Frontal cortex (tissue), 4 donors: Measurements from ENCODE around the gene TREM2. TPM values are rescaled to one million over a fixed set of nuclear protein-coding genes. Genes with fewer than 3 reads are reported as not detected.
"Not testable (repeated sequence)": the region's sequence is repeated elsewhere in the genome, so short reads cannot be mapped to it uniquely, and the experiment has no call there.

ENCODE experiments used
- DNase-seq, 2 donors: peaks; one replicate each; pipeline ENCODE4 v3.0.0; 2012; ENCODE audit warnings: low spot score in 2 of 2
- FAIRE-seq: peaks from 2 replicates; lab custom pipeline; 2012; peaks lifted over from hg19 to GRCh38; lab: Jason Lieb, UNC
- total RNA-seq: library from RNA; depleted of rRNA; stranded (reverse); fragments of >200 nt; gene quantifications from one replicate; pipeline ENCODE4 v1.2.3, GENCODE V29; 2014
- donor health status: control.
- donor health status: control.
- donor health status: control.

TREM2 gene
- 4.9 TPM for total RNA-seq

DNA sequence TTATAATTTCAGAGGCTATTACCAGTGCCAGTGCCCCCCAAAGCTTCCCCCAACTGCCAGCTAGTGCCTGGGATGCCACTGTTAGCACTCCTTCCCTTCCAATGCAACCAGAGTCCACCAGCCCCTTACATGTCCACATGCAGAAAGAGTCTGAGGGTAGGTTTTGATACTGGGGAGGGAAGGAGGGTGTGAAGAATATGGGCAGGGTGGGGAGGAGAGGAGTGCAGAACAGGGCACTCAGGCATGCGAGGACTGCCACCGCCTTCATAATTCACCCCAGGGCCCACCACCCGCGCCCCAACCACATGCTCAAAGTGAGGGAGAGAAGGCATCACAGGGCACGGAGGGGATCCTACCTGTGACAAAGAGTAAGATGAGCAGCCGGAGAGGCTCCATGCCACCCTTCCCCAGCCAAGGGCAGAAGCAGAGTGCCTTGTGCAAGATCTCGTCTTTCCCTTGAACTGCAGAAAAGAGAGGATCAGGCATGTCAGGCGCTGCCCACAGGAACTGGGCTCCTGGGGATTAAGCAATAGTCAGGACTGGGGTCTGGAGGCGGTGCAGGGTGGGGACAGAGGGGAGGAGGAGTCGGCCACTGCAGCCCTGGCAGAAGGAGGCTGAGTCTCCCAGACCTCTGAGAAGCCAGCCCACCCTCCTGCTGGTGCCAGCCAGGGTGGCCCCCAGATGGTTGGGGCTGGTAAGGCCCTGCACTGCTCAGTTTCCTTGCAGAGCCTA, at the start of gene TREM2:
TSS of gene TREM2 (minus strand) at position 430 of the 732 bp plus-strand sequence. CDS start at position 396, 34 bp downstream.
- no peak for FAIRE-seq
- no peak for DNase-seq

DNA sequence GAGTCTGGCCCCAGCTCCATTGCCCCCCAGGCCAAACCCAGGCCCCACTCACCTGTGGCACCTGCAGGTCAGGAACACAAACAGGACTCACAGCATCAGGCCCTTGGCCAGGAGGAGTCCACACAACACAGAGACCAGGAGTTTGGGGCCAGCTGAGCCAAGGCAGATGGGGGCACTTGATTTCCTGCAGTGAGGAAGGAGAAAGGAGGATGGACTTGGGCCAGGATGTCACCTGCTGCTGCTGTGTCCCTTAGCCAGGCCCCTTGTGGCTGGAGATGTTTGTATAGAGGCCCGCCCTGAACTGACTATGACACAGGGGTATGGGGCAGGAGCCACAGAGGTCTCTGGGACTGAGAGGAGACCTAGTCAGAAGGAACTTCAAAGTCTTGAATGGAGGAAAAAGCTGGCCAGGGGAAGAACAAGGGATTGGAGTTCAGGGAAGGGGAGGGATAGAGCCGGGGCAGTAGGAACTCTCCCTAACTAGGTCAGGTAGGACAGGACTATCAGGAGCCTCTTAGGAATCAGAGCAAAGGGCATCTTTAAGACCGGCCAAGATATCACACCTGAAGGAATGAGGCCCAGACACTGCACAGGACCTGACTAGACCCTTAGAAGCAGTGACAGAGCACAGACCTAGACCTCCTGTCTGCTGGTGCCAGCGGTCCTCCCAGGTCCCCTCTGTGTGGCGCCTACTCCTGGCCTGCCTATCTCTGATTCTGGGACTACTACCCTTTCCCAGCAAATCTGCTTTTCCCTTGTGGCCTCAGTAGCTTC, 46.8 kb upstream of the TREM2 start:
- FAIRE-seq: no peak

DNA sequence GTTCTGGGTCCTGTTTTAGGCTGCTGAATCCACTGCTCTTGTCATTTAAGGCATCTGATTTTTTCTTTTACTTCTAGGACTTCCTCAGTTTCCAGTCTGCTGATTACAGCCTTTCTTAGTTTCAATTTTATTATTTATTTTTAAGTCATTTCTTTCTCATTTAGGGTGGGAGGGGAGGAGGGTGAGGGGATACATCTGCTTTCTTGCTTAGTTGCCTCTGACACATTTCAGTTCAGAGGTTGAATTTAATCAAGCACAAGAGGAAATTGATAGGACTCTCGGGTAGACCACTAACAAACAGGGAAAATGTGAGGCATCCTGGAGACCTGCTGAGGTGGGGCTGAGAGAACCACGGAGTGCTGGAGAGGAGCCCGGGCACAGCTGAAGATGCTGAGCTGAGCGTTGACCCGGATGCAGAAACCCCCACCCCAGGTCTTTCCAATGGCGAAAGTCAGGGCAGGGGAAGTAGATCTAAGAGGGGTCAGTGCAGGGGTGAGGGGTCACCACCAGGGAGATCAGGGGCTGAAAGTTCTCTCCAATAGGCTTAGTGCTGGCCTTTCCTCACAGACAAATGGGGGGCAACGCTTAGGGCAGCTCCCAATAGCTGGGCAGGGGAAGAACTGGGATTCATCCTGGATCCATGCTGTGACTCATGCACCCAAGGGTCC, 45.7 kb upstream of the TREM2 start:
- DNase-seq: no peak
- no peak for FAIRE-seq

More for the DNA sequence above, 46.8 kb upstream of the TREM2 start:
- DNase-seq: no peak

DNA sequence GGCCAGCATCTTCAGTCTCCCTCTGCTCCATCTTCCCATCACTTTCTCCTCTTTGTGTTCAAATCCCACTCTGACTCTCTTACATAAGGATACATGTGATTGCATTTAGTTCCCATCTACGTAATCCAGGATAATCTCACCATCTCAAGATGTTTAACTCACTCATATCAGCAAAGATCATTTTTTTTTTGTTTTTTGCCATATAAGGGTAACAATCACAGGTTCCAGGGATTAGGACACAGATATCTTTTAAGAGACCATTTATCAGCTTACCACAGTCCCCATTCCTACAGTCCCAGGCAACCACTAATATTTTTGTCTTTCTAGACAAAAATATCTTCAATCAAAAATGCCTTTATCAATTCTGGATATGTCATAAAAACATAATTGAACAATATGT, 41.2 kb upstream of the TREM2 start:
- DNase-seq: no peak
- FAIRE-seq: no peak

DNA sequence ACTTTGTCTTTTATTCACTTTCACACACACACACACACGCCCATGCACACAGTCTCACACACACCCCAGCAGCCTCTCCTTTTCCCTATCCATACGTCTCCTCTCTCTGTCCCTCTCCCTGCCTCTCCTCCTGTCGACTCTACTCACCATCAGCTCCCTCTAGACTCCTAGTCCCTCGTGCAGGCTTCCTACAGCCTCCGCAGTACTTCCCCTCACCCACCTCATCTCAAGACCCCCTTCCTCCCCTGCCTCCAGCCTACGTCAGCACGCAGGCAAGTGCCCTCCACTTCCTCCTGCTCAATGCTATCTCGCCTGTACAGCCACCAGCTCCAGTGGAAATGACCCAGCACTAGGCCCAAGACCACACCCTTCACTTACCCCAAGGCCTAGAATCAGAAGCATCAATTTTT, 38.9 kb upstream of the TREM2 start:
- FAIRE-seq (no peak), DNase-seq (no peak)

DNA sequence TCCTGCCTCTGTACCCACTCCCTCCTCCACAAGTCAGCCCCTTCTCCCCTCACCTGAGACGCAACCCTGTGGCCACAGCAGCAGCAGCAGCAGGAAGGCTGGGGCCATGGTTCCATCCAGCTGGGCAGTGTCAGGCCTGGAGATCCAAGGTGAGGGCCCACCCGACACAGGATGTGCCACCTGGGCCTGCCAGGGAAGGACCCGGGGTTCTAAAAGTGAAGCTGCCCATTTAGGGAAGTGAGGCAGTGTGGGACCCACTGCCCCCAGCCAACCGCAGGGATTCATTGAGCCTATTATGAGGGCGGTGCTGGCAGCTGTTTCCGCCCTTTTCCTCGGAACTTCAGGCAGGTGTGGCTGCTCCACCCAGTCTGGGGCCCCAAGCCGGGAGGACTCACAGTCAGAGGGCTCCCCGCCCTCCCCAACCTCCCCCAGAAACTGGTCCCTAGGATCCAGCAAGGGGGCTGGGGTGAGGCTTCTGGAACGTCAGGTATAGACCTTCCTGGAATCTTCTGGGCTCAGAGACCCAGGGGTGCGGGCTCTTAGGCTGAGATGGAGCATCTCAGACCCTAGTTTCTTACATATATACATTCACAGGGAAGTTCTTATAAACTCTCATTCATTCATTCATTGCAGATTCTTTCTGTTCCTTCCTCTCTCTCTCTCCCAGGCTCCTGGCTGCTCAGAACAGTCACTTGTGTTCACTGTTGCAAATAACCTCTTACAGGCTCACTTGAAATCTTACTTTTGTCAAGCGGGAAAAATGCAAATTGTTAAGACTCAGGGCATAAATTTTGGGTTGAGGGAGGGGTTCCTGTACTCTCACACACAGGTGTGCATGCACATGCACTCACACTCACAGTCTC, 38.2 kb upstream of the TREM2 start, which contains the start of gene TREML2:
TSS of gene TREML2 (minus strand) at position 249 of the 863 bp plus-strand sequence. CDS start at position 108, 141 bp downstream.
- no peak for DNase-seq
- no peak for FAIRE-seq

DNA sequence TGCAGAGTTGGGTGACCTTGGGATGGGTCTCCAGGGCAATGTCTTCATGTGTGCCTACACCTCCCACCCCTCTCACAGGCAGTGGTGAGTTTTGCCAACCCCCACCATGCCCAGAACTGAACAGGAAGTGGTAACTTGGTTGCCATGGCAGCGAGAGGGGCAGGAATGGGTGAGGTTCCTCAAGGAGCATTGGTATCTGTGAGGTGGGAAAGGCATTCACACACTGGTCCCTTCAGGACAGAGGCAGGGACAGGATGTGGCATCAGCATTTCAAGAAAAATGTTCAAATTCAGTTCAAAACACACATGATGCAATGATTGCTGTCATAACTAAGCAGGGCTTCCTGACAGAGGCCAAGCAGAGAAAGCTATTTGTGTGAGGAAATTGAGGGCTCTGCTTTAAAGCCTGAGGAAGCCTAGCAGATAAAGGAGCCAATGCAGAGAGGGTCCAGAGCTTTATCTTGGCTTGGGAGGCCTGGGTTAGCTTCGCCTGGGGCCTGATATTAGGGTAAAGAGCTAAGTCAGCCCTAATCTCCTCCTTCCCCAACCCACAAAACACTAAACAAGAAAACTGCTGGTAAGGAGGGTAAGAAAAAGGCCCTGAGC, 37.5 kb upstream of the TREM2 start:
- no peak for FAIRE-seq
- no peak for DNase-seq

DNA sequence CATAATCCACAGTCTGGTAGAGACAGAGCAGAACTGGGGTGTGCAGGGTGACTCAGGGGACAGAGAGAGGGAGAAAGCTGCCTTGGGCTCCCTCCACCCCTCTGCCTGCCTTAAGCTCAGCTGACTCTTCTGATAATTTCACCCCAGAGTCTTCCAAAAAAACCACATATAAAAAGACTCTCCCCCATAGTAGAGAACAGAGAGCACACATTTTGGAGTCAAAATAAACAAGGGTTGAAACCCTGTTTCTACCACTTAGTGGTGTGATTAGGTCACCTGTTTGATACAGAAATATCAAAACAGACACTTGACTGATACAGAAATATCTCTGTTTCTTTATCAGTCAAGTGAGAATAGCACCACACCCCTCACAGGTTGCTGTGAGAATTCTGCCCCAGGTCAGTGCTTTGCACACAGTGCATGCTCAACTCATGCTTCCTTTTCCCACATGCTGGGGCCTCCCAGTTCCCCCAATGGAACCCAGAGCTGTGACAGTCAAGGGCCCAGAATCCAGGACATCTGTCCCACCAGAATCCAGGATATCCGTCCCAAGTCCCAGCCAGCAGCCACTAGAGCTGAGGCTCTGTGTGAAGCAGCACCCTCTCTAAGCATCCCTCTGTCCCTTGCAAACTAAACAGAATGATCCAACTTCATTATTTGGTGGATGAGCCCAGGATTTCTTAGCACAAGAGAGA, 36.8 kb upstream of the TREM2 start:
- no peak for FAIRE-seq
- no peak for DNase-seq

DNA sequence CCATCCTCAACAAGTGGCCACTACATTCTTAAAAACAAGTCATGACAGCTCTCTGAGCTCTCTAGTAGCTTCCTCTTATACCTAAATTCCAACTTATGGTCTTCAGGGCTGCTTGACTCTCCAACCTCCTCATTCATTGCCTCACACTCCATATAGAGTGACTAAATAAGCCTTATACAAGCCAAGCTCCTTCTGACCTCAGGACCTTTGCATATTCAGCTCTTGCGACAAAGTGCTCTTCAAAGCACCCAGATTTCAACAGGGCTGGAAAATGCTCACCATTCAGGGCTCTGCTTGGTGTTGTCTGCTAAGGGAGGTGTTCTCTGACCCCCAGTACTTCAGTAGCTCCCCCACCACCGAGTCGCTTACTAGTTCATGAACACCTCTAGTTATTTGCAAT, 34.3 kb upstream of the TREM2 start:
- FAIRE-seq (no peak), DNase-seq (no peak)

DNA sequence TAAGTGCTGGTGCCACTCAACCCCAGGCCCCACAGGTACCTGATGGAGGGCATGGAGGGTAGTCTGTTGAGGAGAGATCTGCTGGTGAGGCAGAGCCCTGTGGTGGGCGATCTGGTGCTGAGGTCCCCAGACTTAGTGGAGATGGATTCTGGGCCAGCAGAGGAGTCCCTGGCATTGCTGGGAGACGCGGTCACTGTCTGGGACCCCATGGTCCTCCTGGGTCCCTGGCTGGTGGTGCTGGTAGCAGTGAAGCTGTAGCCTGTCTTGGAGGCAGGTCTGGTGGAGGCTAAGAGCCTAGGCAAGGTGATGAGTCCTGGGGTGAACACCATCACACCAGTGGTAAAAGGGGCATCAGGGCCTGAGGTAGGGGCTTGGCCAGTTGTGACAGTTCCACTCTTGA, 31.5 kb upstream of the TREM2 start:
- no peak for DNase-seq
- no peak for FAIRE-seq

DNA sequence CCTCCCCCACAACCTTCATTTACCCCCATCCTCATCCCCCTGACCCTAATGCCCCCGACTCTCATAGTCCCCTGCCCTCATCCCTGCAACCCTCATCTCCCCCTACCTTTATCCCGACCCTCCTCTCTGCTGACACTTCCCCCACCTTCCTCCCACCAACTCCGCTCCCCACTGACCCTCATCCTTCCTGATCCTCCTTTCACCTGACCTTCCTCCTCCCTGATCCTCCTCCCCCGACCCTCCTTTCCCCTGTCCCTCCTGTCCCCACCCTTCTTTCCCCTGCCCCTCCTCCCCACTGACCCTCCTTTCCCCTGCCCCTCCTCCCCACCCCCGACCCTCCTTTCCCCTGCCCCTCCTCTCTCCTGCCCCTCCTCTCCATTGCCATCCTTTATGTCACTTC, 31.0 kb upstream of the TREM2 start:
- no peak for DNase-seq
- no peak for FAIRE-seq

DNA sequence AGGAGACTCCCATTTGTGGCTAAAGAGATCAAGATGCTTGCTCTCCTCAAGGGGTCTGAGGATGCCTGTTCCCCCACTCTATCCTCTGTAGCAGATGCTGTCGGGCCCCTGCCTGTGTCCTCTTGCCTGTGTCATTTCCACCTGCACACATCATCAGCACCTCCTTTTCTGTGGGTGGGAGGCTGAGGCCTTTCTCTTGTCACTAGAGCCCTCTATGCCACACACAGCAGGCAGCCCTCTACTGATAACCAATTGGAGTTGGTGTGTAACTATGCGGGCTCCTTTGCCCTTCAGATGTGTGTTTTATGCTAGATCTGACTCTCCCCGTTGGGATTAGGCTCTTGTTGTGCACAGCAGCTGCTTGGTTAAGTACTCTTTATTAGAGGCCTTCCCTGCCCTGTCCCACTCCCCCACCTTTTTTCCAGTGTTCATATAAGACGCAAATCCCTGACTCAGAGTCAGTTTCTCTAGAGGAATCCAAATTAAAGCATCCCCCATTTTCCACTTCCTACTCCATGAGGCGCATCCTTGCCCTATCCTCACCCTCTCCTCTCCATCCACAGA, 30.3 kb upstream of the TREM2 start:
- DNase-seq (no peak), FAIRE-seq (no peak)

DNA sequence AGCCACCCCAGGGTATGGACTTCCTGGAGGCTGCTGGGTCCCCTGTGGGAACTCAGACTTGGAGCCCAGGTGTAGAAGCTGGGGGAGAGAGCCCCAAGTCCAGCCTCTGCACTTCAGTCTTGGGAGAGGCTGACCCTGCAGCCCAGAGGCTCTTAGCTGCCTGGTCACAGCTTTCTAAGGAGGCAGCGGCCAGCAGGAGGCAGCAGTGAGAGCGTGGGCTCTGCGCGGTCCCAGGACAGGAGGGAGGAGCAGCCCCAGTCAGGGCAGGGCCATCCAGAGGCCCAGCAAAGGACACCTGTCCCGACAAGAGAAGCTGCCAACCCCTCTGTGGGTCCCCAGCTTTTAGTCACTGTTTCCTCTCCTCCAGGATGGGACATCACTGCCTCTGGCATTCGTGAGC, 28.7 kb upstream of the TREM2 start:
- DNase-seq (no peak), FAIRE-seq (no peak)

DNA sequence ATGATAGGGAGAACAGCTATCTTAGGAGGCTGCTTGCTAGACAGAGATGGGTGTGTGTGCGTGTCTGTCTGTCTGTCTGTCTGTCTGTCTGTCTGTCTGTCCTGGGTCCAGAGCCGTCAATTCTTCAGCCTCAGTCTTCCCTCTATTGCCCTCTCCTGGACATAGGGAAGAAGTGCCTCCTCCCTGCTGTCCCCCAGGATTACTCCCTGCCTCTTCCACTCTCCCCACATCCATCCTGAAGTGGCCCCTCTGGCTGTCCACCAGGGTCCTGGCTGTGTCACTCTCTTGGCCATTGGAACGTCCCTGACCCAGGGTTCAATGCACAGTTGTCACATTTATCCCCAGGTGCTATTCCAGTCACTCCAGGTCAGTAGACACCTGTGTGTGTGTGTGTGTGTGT, 27.9 kb upstream of the TREM2 start:
- FAIRE-seq (no peak), DNase-seq (no peak)

DNA sequence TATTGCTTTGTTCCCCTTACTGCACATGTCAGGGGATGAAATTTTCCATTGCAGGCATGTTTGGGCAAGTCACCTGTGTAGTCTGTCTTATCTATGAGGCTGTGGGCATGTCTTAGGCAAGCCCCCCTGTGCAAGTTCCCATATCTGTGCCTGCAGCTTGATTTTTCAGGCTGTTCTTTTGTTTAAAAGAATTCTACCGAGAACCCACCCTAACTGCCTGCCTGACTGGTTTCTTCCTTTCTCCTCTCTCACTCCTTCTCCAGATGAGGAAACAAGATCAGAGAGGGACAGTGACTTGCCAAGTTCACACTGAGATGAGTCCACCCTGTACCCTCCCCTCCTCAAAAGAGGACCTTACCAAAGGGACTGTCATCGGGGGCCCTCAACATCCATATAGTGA, 27.1 kb upstream of the TREM2 start:
- DNase-seq: no peak
- no peak for FAIRE-seq

DNA sequence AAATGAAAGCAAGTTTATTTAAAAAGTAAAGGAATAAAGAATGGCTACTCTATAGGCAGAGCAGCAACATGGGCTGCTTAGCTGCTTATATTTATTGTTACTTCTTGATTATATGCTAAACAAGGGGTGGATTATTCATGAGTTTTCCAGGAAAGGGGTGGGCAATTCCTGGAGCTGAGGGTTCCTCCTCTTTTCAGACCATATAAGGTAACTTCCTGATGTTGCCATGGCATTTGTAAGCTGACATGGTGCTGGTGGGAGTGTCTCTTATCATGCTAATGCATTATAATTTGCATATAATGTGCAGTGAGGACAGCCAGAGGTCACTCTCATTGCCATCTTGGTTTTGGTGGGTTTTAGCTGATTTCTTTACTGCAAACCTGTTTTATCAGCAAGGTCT, 26.1 kb upstream of the TREM2 start:
- DNase-seq, FAIRE-seq: not testable (repeated sequence)

DNA sequence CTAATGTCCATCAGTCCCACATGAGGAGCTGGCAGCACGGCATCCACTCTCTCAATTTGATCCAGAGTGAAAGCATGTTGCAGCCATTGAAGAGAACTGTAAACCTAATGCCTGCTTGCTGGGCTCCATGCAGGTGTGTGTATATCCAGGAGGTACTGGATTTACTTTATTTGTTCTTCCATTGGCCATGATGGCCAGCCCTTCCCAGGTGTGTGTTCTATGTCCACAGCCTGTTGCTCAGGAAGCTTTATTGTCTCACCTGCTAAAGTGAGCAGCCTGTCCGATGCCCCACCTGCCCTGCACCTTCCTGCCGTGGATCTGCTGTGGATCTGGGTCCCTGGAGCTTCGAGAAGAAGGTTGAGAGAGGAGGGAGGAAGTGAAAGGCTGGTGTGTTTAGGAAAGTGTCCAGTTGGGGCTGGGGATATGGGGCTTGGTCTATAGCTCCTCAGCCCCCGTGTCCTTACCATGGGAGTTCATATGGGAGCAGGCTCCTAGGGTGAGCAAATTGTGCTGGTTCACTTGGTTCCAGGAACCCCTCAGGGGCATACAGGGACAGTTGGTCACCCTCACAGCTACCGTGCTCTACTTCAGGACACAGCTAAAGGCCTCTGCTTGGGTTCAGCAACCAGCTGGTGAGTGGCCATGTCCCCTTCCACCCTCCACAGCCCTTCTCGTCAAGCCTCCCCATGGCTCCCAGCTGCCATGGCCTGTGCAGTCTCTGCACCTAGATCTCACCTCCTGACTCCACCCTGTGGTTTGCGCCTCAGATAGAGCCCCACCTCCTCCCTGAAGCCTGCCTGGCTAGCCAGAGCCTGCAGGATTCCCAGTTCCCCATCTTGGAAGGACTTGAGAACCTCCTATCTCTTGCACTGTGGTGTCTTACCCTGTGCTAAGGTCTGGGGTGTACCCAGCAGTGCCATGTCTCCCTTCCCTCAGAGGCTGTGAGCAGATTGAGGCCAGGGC, 25.3 kb upstream of the TREM2 start:
- DNase-seq (no peak), FAIRE-seq (no peak)
